GM19023 (cell line): ENCODE measurements around the gene LRRC73.
"Not testable (repeated sequence)": the region's sequence is repeated elsewhere in the genome, so short reads cannot be mapped to it uniquely, and the experiment has no call there.

Experiments used
- ATAC-seq: cut with Tn5 transposase; IDR thresholded peaks from one replicate; pipeline ENCODE4 v1.9.1; 2021; ENCODE audit warnings: mild to moderate bottlenecking, moderate library complexity; ENCODE audit not compliant: unreplicated experiment

LRRC73 gene

DNA sequence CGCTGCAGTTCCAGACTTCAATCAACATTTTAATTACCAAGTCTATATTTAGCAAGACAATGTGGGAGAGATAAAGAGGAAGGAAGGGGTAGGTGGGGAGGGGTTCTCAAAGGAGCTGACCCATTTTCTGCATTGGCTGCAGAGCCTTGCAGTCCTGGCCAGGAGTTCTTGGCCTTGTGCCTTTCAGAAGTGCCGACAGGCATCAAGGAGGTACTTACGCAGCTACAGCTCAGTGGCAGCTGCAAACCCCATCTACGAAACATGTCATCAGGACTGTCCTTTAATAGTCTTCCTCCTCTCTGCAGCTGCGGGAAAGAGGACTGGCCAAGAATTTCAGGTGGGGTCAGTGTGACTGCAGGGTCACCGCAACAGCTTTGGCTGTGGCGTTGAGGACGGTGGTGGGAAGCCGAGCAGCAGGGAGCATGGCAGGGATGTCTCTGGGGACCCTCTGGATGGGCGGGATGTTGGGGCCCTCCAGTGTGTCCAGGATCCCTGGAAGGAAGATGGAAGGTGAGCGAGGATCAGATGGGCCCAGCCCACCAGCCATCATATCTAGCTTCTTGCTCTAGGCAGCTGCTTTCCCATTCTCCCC is 1.8 kb upstream of the LRRC73 start:
- no peak for ATAC-seq

DNA sequence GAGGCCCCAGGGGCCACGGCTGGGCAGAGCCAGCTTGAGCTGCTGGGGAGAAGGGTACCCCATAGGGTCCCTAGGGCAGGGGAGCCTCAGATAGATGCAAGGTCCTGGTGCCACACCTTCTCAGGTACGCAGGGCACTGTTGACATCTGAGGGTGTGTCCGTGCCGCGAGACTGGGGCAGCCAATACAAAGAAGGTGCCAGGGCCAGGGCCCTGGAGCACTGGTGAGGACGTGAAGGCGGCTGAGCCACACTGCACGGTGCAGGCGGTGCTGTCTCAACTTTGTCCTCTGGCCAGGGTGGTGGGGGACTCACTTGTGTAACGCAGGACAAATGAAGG is 649 bp upstream of the LRRC73 start:
- ATAC-seq, result no peak

DNA sequence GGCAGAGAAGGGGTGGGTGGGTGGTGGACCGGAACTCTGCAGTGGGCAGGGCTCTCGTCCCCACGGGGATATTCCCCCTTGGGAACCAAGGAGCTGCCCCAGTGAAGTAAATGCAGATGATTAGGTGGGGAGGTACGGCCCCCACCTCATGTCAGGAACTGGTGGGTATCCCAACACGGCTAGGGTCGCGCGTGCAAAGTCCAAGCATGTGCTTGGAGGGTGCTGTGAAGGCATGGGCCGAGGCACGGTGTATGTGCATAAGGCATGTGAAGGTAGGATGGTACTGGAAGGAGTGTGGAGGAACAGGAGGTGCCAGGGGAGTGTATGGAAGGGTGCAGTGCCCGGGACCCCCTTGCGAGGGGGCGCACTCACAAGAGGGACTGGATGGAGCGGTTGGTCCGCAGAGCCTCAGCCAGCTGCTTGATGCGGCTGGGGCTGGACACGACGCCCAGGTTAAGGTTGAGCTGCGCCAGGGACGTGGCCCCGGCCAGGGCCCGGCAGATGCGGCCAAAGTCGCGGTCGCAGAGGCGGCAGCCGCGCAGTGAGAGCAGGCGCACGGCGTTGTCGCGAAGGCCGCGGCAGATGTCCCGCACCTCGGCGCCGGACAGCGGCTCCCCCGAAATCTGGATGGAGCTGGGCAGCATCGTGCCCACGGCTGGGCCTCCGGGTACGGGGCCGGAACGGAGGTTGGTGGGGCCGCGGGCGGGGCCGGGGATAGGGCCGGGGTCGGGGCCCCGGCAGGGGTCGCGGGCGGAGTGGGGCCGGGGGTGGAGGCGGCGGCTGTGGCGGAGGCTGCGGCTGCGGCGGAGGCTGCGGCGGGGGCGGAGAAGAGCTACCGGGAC is 783 bp downstream of the LRRC73 start:
- ATAC-seq, result no peak

DNA sequence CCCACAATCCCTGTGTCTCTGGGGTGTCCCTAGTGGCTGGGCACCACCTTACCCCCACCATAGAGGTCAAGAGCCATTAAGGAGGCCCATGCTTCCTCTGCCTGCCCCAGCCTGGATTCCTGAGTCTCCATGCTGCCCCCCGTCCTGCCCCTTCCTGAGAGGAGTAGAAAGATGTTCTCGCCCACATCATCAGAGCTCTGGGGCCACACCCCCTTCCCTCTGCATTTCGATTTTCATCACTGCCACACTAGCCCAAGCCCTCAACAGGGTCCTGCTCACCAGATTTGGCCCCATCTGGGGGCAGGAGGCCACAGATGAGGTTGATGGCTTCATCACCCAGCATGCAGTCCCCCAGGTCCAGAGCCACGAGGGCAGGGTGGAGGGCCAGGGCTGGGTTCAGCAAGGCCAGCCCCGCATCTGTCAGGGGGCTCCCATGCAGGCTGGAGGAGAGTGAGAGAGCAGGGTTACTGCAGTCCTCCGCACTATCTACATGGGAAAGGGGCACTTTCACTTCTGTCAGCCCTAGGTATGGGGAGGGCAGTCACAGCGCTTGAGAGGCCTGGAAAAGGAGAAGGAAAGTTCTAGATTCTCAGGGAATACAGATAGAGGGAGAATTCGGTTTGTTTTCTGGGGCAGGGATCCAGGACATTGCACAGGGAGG is 1.5 kb downstream of the LRRC73 start:
- no peak for ATAC-seq

DNA sequence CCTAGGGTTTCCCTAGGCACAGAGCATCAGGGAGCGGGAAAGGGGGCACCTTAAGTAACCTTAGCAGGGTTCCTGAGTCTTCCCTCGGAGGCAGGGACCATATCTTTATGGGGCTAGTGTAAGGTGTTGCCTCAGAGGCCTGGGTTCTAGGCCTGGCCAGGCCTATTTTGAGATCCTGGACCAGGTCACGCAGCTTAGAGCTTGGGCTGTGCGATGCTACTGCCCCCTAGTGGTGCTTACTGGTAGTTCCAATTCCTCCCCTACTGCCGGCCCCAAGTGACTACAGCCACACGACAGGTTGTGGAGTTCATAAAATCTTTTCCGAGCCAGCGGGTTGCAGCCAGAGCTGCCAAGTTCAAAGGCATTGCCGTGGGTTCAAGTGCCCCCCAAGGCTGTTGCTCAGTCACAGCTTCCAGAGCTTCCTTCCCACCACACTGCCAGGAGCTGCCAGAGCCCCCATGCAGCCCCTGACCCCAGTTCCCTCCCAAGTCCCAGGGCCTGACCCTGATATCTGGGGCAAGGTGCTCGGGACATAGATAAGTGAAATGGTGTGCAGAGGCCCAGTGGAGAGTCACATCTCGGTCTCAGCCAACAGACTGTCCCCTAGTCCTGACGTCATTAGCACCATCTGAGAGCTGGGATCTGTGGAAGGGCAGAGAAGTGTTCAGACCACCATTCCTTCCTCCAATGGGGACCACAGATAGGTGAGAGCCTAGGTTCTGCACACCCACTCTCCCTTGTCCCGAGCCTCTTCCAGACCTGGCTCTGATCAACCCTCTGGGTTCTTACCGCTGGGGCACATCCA is 3.3 kb downstream of the LRRC73 start:
- ATAC-seq, result peak; percentile 45

DNA sequence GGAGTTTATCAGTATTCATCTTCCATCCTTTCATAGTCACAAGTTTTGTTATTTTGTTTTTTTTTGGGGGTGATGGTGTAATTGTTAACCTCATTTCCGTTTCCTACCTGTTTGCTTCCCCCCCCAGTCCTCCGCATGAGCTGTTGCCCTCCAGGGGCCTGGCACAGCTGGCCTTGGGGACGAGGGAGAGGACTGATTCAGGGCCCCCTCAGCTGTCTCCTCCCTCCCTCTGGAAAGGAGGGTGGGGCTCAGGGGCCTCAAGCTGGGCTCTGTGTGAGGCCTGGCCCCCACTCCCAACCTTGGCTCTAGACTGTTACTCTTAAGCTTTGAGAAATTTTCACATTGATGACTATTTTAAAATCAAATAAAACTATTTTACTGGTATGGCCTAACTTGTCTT is 4.0 kb downstream of the LRRC73 start:
- ATAC-seq, result no peak

DNA sequence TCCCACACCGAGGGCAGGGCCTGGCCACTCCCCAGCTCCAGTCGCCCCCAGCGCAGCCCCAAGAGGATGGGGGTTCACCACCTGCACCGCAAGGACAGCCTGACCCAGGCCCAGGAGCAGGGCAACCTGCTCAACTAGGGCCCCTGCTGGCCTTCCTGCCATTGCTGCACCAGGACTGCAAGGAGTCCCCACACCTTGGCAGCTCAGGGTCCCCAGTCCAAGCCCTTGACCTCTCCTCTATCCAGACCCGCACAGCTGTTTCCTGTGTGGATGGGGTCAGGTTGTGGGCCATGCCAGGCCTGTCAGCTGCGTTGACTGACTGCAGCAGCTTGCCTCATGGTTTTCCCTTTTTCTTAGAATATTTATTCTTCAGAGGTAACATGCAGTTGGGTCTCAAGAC is 4.4 kb downstream of the LRRC73 start:
- no peak for ATAC-seq

DNA sequence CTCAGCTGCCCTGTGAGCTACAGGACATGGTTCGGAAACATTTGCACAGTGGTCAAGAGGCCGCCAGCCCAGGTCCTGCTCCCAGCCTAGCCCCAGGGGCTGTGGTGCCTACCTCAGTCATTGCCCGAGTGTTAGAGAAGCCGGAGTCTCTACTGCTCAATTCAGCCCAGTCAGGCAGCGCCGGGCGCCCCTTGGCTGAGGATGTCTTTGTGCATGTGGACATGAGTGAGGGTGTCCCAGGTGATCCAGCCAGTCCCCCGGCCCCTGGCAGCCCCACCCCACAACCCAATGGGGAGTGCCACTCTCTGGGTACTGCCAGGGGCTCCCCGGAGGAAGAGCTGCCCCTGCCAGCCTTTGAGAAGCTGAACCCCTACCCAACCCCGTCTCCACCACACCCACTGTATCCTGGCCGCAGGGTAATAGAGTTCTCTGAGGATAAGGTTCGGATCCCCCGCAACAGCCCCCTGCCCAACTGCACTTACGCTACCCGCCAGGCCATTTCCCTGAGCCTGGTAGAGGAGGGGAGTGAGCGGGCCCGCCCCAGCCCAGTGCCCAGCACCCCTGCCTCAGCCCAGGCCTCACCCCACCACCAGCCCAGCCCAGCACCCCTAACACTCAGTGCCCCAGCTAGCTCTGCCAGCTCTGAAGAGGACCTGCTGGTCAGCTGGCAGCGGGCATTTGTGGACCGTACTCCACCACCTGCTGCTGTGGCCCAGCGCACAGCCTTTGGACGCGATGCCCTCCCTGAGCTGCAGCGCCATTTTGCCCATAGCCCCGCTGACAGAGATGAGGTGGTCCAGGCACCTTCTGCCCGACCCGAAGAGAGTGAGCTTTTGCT is 5.2 kb downstream of the LRRC73 start:
- ATAC-seq, result no peak

DNA sequence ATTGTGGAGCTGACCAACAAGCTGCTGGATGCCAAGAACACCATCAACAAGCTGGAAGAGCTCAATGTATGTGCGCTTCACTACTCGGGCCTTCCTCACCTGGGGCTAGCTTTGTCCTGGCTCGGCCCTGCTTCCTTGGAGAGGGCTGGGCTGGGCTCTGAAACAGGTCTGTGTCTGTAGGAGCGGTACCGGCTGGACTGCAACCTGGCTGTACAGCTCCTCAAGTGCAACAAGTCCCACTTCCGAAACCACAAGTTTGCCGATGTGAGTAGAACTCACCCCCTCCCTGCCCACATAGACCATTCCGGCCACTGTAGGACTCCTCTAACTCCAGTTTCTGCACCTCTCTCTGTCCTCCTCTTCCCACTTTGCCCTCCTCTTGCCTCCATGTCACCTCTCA is 6.7 kb downstream of the LRRC73 start:
- ATAC-seq, result no peak

DNA sequence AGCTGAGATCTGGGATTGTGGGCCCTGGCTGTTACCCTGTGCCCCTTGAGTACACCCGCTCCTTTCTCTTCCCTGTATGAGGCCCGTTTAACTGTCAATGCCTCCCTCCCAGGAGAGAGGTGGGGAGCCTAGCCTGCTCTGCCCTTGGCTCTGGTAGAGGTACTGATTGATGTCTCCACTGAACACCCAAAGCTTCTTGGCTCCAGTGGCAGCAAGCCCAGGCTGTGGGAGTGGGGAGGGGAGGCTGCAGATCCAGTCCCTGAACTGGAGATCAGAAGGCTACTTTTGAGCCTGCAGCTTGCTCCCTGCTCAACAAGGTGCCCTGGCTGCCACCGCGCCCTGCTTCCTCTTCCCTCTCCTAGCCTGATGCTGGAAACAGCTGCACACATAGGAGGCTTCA is 7.5 kb downstream of the LRRC73 start:
- ATAC-seq, result no peak

DNA sequence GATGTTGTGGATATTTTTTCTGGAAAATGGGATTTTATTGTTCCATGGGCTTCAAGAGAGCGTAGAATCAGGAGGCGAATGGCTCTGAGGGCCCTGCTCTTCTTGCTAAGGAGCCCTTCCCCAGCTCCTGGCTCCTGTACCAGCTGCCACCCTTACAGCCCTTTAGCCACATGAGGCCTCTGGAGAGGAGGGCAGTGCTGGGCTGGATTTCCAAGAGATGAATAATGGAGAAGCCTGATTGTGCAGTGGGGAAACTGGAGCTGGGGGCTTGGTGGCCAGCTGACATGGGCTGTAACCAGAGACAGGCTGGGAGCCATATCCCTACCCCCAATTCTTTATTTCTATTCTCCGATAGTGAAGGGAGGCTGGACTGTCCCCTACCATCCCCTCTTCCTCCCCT is 9.2 kb downstream of the LRRC73 start:
- ATAC-seq, result no peak

DNA sequence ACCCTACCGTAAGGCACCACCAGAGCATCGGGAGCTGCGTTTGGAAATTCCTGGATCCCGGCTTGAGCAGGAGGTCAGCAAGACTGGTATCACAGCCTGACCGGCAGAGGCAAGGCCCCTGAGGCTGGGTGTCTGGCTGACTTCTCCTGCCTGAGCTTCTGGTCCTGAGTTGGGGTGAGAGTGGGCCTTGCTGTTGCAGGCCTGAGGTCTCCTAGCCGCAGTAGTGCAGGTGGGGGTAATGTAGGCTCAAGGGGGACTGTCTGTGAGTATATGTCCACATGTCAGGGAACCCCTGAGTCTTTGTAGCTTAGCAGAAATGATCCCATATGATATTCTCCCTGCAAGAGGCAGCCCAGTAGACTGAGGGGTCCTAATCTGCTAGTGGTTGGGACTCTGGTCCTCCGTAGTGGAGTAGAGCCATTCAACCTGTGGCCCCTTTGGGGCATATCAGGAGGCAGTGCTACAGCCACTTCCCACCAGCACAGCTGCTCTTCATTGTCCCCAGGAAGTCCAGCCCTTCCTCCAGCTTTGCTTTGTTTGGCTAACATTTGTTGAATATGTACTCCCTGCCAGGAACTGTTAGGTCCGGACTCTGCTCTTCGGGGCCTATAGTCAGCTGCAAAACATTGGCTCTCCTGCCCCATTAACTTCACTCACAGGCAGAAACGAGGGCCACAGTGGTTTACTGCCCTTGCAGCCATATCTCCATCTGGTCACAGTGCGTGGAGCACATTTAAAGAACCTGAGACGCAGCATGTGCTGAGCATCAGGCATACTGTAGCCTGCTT is 10.9 kb downstream of the LRRC73 start:
- ATAC-seq, result no peak

DNA sequence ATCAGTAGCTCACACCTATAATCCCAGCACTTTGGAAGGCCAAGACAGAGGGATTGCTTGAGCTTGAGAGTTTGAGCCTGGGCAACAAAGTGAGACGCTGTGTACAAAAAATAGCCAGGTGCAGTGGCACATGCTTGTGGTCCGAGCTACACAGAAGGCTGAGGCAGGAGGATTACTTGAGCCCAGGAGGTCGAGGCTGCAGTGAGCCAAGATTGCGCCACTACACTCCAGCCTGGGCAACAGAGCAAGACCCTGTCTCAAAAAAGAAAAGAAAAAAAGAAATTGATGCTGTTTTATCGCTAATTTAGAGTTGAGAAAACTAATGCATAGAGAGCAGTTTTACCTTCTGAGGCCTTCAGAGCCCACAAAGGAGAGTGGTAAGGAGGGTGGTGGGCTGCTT is 11.9 kb downstream of the LRRC73 start:
- not testable (repeated sequence) for ATAC-seq

DNA sequence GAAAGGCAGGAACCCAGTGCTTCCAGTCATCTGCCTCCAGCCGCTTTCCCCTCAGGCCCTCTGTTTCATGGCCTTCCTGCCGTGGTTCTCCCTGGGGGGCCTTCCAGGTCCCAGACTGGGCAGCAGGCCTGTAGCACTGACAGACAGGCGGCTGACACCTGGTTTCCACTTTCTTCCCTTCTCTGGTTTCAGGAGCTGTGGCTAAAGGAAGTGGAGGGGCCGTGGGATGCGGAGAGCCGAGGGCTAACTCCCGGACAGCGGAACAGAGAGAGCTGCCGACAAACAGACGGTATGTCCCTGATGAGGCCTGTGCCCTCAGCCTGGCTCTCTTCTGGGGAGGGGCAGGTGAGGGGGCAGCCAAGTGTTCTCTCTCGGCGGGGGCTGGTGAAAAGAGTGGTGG is 12.5 kb downstream of the LRRC73 start:
- ATAC-seq, result no peak

DNA sequence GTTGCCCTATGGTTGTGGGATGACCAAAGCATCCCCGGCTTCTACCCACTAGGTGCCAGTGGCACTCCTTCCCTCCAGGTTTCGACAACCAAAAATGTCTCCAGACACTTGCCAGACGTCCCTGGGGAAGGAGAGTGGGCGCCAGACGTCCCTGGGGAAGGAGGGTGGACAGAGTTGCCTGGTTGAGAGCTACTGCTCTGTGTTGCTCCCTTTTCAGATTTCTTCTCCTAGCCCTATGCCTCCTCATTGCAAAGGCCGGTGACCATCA is 13.1 kb downstream of the LRRC73 start:
- ATAC-seq, result no peak

DNA sequence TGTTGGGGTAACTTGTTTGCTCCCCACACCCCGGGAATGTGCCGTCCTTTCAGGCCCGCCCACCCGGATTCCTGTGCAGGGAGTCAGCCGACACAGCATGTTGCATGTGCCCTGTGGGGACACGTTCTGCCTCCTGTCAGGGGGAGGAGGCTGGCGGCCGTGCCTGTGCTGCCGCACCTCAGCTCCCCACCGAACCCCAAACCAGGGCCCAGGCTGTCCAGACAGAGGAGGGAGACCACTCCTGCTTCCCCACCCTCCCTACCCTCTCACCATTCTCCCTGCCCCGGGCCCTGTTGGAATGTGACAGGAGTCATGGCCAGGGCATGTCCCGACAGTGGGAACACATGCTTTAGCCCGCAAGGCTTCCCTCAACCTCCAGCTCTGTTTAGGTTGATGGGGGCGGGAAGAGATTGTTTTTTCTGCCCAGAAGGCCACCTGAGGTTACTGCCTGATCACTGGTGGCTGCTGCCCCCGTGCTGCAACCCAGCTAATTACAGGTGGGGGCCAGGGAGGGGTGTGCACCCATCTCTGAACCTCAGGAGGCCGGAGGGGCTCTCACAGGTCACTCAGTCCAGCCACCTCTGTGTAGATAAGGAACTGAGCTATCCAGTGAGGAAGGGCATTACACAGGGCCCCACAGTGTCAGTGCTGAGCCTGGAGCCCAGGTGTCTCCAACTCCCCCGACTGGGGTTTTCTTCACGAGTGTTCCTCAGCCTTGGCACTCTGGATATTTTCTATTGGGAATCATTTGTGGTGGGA is 13.6 kb downstream of the LRRC73 start:
- no peak for ATAC-seq

DNA sequence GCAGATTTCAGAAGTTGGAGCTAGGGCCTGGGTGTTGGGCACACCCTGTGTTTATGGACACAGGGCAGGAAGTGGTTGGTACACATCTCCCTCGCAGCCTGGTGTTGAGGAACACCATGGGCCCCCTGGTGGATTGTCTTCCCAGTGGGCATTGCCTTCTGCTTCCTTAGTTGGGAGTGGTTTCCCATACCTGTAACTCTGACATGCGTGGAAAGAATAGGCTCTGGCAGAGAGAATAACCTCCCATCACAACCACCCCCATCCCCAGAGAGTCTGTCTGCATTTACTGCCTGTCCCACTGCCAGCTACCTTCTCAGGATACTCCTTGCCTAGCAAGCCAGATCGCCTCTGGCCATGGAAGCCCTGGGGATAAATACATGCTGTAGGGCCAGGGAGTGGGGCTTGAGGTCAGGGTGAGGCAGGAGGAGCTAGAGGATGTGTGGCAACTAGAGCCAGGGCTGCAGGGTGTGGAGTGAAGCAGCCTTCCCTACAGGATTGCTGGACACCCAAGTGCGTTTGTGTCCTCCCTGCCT is 14.7 kb downstream of the LRRC73 start:
- no peak for ATAC-seq

DNA sequence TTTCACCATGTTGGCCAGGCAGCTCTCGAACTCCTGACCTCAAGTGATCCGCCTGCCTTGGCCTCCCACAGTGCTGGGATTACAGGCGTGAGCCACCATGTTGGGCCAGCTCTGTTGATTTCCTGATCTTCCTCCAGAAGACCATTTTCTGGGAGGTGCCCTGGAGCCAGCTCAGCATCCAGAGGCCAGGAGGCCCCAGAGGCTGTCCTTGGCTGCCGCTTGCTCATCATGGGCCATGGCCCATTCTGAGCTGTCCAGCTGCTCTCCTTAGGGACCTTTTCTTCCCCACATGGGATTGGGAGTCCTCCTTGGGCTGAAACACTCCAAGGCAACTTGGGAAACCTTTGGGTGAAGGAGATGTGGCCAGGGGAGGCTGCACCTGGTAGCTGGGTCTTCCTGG is 15.4 kb downstream of the LRRC73 start:
- ATAC-seq, result no peak

DNA sequence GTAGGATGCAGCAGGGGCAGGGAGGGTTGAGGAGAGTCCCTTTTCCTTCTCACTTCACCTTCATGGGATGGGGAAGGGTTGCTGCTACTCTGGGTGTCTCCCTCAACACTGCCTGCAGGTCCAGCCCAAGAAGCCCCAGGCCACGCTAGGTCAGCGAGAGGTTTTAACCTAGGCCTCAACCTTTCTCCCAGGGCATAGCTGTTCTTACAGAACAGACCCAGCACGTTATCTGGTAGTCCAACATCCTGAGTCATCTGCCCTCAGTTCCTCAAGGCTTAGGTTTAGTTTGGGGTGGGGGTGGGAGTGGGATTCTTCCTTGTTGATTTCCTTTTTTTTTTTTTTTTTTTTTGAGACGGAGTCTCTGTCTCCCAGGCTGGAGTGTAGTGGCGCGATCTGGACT is 15.8 kb downstream of the LRRC73 start:
- ATAC-seq, result no peak
